DND-41 (cell line): ENCODE measurements around the gene APOC3.

Experiments
- ATAC-seq: fragments of 200-7000 bp; cut with Tn5 transposase; 3 replicates; pipeline ENCODE4 v1.9.1; 2021; ENCODE audit warnings: low read depth; ENCODE audit not compliant: insufficient read depth
- DNase-seq: peaks from one replicate; pipeline ENCODE4 v3.0.0-alpha.2; 2020
- H2AFZ ChIP-seq: 2 replicates; pipeline ENCODE4 v1.6.0; 2012; ENCODE audit warnings: low read depth, low read length
- H3K27ac ChIP-seq: 2 replicates; pipeline ENCODE4 v1.5.1; 2012; ENCODE audit warnings: low read length, inconsistent platforms
- H3K27me3 ChIP-seq: fragments of 200-600 bp; sonication (generic); 2 replicates; pipeline ENCODE4 v1.6.0; 2012; ENCODE audit warnings: low read length, mild to moderate bottlenecking, inconsistent platforms; ENCODE audit not compliant: insufficient read depth, poor library complexity
- H3K36me3 ChIP-seq: 2 replicates; pipeline ENCODE4 v1.5.1; 2012; ENCODE audit warnings: low read length, inconsistent platforms; ENCODE audit not compliant: insufficient read depth
- H3K4me1 ChIP-seq: 2 replicates; pipeline ENCODE4 v1.5.1; 2012; ENCODE audit warnings: mild to moderate bottlenecking, low read length; ENCODE audit not compliant: insufficient read depth
- H3K4me2 ChIP-seq: 2 replicates; pipeline ENCODE4 v1.6.0; 2012; ENCODE audit warnings: mild to moderate bottlenecking, moderate library complexity, low read length, inconsistent platforms; ENCODE audit not compliant: insufficient read depth
- H3K4me3 ChIP-seq, 2 experiments: fragments of 200-600 bp in 1 of 2; shearing (Covaris generic) in 1 of 2; 2 replicates each; pipeline ENCODE4 v1.5.1; 2012 to 2016; ENCODE audit warnings: inconsistent platforms in 2 of 2, low read length in 2 of 2, mild to moderate bottlenecking in 2 of 2, low read depth in 1 of 2, moderate library complexity in 1 of 2
- H3K79me2 ChIP-seq: 2 replicates; pipeline ENCODE4 v1.6.0; 2012; ENCODE audit warnings: low read length, inconsistent platforms; ENCODE audit not compliant: insufficient read depth
- H3K9ac ChIP-seq: 2 replicates; pipeline ENCODE4 v1.6.0; 2012; ENCODE audit warnings: low read depth, mild to moderate bottlenecking, inconsistent platforms, low read length, moderate library complexity
- H3K9me3 ChIP-seq: 2 replicates; pipeline ENCODE4 v1.5.1; 2012; ENCODE audit warnings: low read length, moderate library complexity, mild to moderate bottlenecking, inconsistent platforms; ENCODE audit not compliant: insufficient read depth, severe bottlenecking
- H4K20me1 ChIP-seq: 2 replicates; pipeline ENCODE4 v1.6.0; 2012; ENCODE audit warnings: low read length; ENCODE audit not compliant: insufficient read depth
- EZH2 ChIP-seq: IDR thresholded peaks from 3 replicates; pipeline ENCODE4 v1.6.1; 2012; ENCODE audit warnings: borderline replicate concordance, low read depth, mild to moderate bottlenecking, moderate library complexity, low read length, inconsistent platforms; ENCODE audit not compliant: severe bottlenecking
- TF ChIP-seq, protein P1 (sequence below): IDR thresholded peaks from 2 replicates; pipeline ENCODE4 v1.5.1; 2012; ENCODE audit warnings: borderline replicate concordance, low read length, moderate library complexity, mild to moderate bottlenecking; ENCODE audit not compliant: poor library complexity, severe bottlenecking; ENCODE audit errors: extremely low read depth

Gene APOC3

GRCh38 chr11:116842117-116842516 lies 12.4 kb downstream of the APOC3 start:
- Histone ChIP-seq H3K4me2 (no peak overlapping the region), H4K20me1 (no peaks in the 10 kb centered on the region), H3K27ac (no peak overlapping the region), H3K27me3 (no peaks in the 10 kb centered on the region), H3K36me3 (peaks cover 32% of the 10 kb centered on the region), H3K9ac (no peak overlapping the region), H3K79me2 (no peaks in the 10 kb centered on the region), H3K4me3 (no peak overlapping the region), H2AFZ (no peak overlapping the region), H3K9me3 (no peaks in the 10 kb centered on the region), H3K4me1 (no peaks in the 10 kb centered on the region)
- ATAC-seq (no peak), DNase-seq (no peak)
- TF ChIP-seq, protein P1, sequence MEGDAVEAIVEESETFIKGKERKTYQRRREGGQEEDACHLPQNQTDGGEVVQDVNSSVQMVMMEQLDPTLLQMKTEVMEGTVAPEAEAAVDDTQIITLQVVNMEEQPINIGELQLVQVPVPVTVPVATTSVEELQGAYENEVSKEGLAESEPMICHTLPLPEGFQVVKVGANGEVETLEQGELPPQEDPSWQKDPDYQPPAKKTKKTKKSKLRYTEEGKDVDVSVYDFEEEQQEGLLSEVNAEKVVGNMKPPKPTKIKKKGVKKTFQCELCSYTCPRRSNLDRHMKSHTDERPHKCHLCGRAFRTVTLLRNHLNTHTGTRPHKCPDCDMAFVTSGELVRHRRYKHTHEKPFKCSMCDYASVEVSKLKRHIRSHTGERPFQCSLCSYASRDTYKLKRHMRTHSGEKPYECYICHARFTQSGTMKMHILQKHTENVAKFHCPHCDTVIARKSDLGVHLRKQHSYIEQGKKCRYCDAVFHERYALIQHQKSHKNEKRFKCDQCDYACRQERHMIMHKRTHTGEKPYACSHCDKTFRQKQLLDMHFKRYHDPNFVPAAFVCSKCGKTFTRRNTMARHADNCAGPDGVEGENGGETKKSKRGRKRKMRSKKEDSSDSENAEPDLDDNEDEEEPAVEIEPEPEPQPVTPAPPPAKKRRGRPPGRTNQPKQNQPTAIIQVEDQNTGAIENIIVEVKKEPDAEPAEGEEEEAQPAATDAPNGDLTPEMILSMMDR = no peak
- TF ChIP-seq EZH2 = no peak

- DNase-seq (no peak), ATAC-seq (no peak)
- no peak overlapping the region for H3K4me2 ChIP-seq
- H3K9ac ChIP-seq = no peak overlapping the region
- H4K20me1 ChIP-seq = no peaks in the 10 kb centered on the region
- H3K79me2 ChIP-seq = no peaks in the 10 kb centered on the region
- H3K4me1 ChIP-seq = no peaks in the 10 kb centered on the region
- H3K9me3 ChIP-seq = no peaks in the 10 kb centered on the region
- H3K27ac ChIP-seq = no peak overlapping the region
- H3K36me3 ChIP-seq = peaks cover 39% of the 10 kb centered on the region
- no peak overlapping the region for H3K4me3 ChIP-seq
- no peak for TF ChIP-seq EZH2
- TF ChIP-seq, protein P1 = no peak
- no peaks in the 10 kb centered on the region for H3K27me3 ChIP-seq
- H2AFZ ChIP-seq = no peak overlapping the region
These were observed 13.2 kb downstream of the APOC3 start for GRCh38 chr11:116842909-116843308.

DNA sequence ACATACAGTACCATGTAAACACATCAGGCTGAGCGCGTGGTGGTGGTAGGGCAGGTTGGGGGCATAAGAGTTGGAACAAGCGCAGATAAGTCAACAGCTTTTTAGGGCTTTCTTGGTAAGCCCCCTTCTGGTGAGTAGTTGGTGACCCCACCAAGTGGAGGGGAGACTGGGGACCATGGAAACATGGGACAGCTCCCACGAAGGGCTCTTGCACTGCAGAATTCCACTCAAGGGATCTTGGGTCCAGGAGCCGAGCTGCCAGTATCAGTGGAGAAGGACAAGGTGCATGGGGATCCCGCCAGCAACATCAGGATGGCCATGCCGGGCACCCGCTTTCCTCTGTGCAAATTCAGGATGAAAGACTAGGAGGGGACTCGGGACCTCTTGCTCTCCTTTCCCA lies 14.0 kb downstream of the APOC3 start:
- no peak overlapping the region for H3K4me2 ChIP-seq
- H3K4me3 ChIP-seq = no peak overlapping the region
- no peaks in the 10 kb centered on the region for H3K4me1 ChIP-seq
- no peak overlapping the region for H3K27ac ChIP-seq
- H3K36me3 ChIP-seq = peaks cover 40% of the 10 kb centered on the region
- no peaks in the 10 kb centered on the region for H3K27me3 ChIP-seq
- no peaks in the 10 kb centered on the region for H3K79me2 ChIP-seq
- H2AFZ ChIP-seq = no peak overlapping the region
- H3K9ac ChIP-seq = no peak overlapping the region
- TF ChIP-seq, protein P1 = no peak
- TF ChIP-seq EZH2 = no peak
- ATAC-seq (no peak), DNase-seq (no peak)
- no peaks in the 10 kb centered on the region for H3K9me3 ChIP-seq
- no peaks in the 10 kb centered on the region for H4K20me1 ChIP-seq

DNA sequence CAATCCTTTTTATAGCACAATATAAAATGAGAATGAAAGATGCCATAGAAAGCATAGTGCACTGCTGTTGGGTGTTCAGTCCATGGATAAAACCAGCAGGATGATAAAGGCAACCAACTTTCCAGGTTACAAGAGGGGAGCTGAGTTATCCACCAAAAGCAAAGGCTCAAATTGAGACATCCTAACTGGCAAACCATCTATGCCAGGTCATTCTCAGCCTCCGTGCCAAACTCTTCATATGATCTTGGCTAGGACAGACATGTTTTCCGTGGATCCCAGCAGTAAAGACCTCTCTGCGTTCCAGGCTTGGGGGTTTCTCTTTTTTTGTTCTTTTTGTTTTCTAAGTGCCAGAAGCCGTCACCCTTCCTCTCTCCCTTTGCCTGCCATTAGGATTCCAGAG lies 15.0 kb downstream of the APOC3 start:
- peaks cover 49% of the 10 kb centered on the region for H3K36me3 ChIP-seq
- H3K4me2 ChIP-seq = no peak overlapping the region
- no peaks in the 10 kb centered on the region for H4K20me1 ChIP-seq
- no peak overlapping the region for H3K9ac ChIP-seq
- no peaks in the 10 kb centered on the region for H3K9me3 ChIP-seq
- no peaks in the 10 kb centered on the region for H3K79me2 ChIP-seq
- H2AFZ ChIP-seq = no peak overlapping the region
- peaks cover 3% of the 10 kb centered on the region; the same call in 1 of the 2 replicates for H3K4me1 ChIP-seq
- no peaks in the 10 kb centered on the region for H3K27me3 ChIP-seq
- H3K4me3 ChIP-seq = no peak overlapping the region
- DNase-seq (no peak), ATAC-seq (no peak)
- no peak for TF ChIP-seq EZH2
- TF ChIP-seq, protein P1 = no peak
- no peak overlapping the region for H3K27ac ChIP-seq
